Endothelial cell of umbilical vein (primary cell): ENCODE results near the gene MIS18A.

Experiments used
- EZH2 ChIP-seq: IDR thresholded peaks from 2 replicates; pipeline ENCODE4 v1.6.1; 2012; ENCODE audit warnings: borderline replicate concordance, low read depth, mild to moderate bottlenecking, moderate library complexity, low read length, inconsistent platforms; ENCODE audit not compliant: severe bottlenecking
- FOS ChIP-seq: IDR thresholded peaks from 2 replicates; pipeline ENCODE4 v1.6.1; 2011; ENCODE audit warnings: mild to moderate bottlenecking, low read length, moderate library complexity, borderline replicate concordance; ENCODE audit not compliant: insufficient read depth
- GATA2 ChIP-seq: IDR thresholded peaks from 2 replicates; pipeline ENCODE4 v1.7.0; 2011; ENCODE audit warnings: low read depth, mild to moderate bottlenecking, moderate library complexity, mixed read lengths, low read length; ENCODE audit not compliant: insufficient read length, insufficient read depth
- MAX ChIP-seq: IDR thresholded peaks from 2 replicates; pipeline ENCODE4 v1.6.1; 2011; ENCODE audit not compliant: insufficient read depth, insufficient read length
- POLR2A ChIP-seq: IDR thresholded peaks from 2 replicates; pipeline ENCODE4 v1.6.1; 2012; ENCODE audit warnings: low read depth, mild to moderate bottlenecking, control low read depth, low read length
- POLR2AphosphoS5 ChIP-seq: IDR thresholded peaks from 2 replicates; pipeline ENCODE4 v1.6.1; 2012; ENCODE audit warnings: low read depth, mild to moderate bottlenecking, control low read depth, low read length, moderate library complexity; ENCODE audit not compliant: insufficient read depth
- TF ChIP-seq, protein P1 (sequence below), 2 donors: IDR thresholded peaks; 1 replicate in 1 of 2; 2 replicates in 1 of 2; pipeline ENCODE4 v1.5.1; 2011; ENCODE audit warnings: low read length in 2 of 2, mild to moderate bottlenecking in 2 of 2, moderate library complexity in 2 of 2, control low read depth in 1 of 2, inconsistent platforms in 1 of 2, low read depth in 1 of 2; ENCODE audit not compliant: insufficient read depth in 1 of 2; ENCODE audit errors: extremely low read depth in 1 of 2

DNA sequence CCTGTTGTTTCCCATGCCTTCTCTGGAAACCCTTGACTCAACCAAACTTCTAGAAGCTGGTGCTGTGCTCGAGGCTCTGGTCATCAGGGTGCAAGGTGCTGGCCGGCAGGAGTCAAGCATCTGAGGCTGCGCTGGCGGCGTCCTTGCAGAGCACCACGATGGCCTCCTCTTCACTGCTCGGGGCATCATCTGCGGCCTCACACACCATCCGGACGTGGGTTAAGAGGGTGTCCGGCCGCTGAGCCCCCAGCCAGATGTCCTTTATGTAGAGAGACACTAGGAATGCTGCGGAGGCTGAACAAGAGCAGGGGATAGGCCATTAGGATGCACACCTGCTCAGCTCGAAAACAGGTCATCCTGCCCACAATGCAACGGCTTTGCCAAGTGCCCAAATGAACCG lies 36.0 kb upstream of the MIS18A start:
- TF ChIP-seq POLR2A (no peak), FOS (no peak), MAX (no peak), POLR2AphosphoS5 (no peak), EZH2 (no peak), GATA2 (no peak)
- TF ChIP-seq, protein P1, sequence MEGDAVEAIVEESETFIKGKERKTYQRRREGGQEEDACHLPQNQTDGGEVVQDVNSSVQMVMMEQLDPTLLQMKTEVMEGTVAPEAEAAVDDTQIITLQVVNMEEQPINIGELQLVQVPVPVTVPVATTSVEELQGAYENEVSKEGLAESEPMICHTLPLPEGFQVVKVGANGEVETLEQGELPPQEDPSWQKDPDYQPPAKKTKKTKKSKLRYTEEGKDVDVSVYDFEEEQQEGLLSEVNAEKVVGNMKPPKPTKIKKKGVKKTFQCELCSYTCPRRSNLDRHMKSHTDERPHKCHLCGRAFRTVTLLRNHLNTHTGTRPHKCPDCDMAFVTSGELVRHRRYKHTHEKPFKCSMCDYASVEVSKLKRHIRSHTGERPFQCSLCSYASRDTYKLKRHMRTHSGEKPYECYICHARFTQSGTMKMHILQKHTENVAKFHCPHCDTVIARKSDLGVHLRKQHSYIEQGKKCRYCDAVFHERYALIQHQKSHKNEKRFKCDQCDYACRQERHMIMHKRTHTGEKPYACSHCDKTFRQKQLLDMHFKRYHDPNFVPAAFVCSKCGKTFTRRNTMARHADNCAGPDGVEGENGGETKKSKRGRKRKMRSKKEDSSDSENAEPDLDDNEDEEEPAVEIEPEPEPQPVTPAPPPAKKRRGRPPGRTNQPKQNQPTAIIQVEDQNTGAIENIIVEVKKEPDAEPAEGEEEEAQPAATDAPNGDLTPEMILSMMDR (IDR thresholded peaks at IDR 0.05; ENCODE audit: extremely low read depth in 1 of 2, insufficient read depth in 1 of 2, low read depth in 1 of 2, low read length in 2 of 2): no peak
